Testis (tissue), 2 donors: ENCODE data around the gene CPTP.

Source experiments
- POLR2A ChIP-seq: fragments of 450-650 bp; IDR thresholded peaks from one replicate; pipeline ENCODE4 v1.6.1; 2017; ENCODE audit warnings: antibody characterized with exemption, mild to moderate bottlenecking, moderate library complexity
- TF ChIP-seq, protein P1 (sequence below), 3 experiments: fragments of 450-650 bp in 2 of 3; fragments of 200-600 bp in 1 of 3; sonication (generic) in 1 of 3; IDR thresholded peaks; one replicate each; pipeline ENCODE4 v1.5.1; 2016 to 2019; ENCODE audit warnings: antibody characterized with exemption in 3 of 3, mild to moderate bottlenecking in 2 of 3, moderate library complexity in 1 of 3

GRCh38 chr1:1287288-1288110, 37.1 kb upstream of the CPTP start:
- TF ChIP-seq POLR2A: no peak
- TF ChIP-seq, protein P1, sequence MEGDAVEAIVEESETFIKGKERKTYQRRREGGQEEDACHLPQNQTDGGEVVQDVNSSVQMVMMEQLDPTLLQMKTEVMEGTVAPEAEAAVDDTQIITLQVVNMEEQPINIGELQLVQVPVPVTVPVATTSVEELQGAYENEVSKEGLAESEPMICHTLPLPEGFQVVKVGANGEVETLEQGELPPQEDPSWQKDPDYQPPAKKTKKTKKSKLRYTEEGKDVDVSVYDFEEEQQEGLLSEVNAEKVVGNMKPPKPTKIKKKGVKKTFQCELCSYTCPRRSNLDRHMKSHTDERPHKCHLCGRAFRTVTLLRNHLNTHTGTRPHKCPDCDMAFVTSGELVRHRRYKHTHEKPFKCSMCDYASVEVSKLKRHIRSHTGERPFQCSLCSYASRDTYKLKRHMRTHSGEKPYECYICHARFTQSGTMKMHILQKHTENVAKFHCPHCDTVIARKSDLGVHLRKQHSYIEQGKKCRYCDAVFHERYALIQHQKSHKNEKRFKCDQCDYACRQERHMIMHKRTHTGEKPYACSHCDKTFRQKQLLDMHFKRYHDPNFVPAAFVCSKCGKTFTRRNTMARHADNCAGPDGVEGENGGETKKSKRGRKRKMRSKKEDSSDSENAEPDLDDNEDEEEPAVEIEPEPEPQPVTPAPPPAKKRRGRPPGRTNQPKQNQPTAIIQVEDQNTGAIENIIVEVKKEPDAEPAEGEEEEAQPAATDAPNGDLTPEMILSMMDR (IDR thresholded peaks at IDR 0.05): no peak
